HG03064 (cell line): ENCODE results near the gene IRAK2.
"Not testable (repeated sequence)": the region's sequence is repeated elsewhere in the genome, so short reads cannot be mapped to it uniquely, and the experiment has no call there.

Experiments used
- ATAC-seq: cut with Tn5 transposase; IDR thresholded peaks from one replicate; pipeline ENCODE4 v1.9.1; 2021; ENCODE audit warnings: low read depth; ENCODE audit not compliant: unreplicated experiment

IRAK2 gene

GRCh38 chr3:10157031-10157430, 7.7 kb upstream of the IRAK2 start:
- no peak for ATAC-seq

DNA sequence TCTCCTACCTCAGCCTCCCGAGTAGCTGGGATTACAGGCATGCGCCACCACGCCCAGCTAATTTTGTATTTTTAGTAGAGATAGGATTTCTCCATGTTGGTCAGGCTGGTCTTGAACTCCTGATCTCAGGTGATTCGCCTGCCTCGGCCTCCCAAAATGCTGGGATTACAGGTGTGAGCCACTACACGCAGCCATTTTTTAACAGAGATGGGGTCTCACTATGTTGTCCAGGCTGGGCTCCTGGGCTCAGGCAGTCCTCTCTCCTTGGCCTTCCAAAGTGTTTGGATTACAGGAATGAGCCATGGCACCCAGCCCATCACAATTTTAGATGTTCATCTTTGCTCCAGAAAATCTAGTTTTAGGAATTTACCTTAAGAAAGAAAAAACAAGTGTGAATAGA, 6.2 kb upstream of the IRAK2 start:
- not testable (repeated sequence) for ATAC-seq

DNA sequence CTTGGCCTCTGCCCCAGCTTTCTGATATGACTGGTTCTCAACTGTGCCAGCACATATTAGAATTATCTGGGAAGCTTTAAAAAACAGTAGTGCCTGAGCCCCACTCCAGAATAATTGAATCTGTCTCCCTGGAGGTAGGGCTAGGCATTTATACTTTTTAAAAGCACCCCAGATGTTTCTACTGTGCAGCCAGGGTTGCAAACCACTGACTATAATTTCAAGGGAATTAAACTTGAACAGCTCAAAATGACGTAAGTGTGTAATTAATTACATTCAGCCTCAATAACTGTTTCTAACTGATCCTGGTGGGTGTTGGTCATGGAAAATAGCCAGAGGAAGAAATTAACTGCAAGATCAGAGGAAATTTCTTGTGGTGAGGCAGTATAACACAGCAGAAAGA, 4.4 kb upstream of the IRAK2 start:
- ATAC-seq, result no peak

- no peak for ATAC-seq
These were observed 3.8 kb upstream of the IRAK2 start for GRCh38 chr3:10160925-10161324.

- no peak for ATAC-seq
These were observed 2.5 kb upstream of the IRAK2 start for GRCh38 chr3:10162185-10162584.

GRCh38 chr3:10164201-10164545, 546 bp upstream of the IRAK2 start:
- ATAC-seq, result not testable (repeated sequence)

- no peak for ATAC-seq
These were observed 1.5 kb downstream of the IRAK2 start for GRCh38 chr3:10166213-10166604.

GRCh38 chr3:10169000-10169496, 4.3 kb downstream of the IRAK2 start:
- ATAC-seq, result no peak

DNA sequence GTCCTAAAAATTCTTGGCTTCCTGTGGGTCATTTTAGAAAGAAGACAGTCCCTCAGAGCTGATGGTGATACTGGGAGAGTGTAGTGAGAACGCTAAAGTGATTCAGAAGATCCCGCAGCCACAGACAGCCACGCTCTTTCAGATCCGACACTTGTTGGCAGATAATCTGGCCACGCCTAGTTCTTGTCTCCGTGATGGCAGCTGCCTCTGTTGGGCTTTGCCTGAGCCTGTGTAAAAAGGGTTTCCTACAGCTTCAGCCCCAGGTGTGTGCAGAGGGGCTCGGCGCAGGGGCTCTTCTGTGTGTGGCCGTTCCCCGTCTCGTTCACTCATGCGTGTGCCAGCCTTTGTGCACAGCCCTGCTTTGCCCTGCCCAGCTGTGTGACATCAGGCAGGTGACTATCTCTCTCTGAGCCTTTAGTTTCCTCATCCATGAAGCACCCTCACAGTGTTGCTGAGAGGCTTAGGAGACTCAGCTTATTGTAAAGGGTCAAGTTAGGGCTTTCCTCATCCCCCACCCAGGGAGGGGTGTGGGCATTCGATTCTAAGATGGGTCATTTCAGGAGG, 6.3 kb downstream of the IRAK2 start:
- no peak for ATAC-seq

- no peak for ATAC-seq
These were observed 8.6 kb downstream of the IRAK2 start for GRCh38 chr3:10173095-10173925.

DNA sequence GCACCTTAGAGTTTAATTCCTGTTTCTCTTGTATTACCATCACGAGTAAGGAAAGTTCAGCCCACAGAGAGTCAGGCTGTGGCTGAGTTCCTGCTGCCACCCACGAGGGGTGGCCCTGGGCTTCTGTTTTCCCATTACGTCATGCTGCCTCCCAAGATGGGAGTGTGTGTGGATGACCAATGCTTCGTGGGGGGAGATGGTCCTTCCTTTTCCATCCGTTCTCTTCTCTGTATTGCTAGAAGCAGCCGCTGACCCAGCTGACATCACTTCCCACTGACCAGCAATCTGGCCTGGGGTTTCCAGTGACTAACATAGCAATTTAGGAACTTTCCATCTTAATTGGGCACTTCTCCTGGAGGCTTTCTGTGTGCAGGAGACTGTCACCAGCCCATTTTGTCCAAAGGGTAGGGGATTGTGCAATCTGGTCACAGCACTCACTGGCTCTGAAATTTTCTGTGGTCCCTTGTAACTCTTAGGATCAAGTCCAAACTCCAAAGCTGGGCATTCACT, 9.3 kb downstream of the IRAK2 start:
- no peak for ATAC-seq

GRCh38 chr3:10175334-10175733, 10.6 kb downstream of the IRAK2 start:
- not testable (repeated sequence) for ATAC-seq

DNA sequence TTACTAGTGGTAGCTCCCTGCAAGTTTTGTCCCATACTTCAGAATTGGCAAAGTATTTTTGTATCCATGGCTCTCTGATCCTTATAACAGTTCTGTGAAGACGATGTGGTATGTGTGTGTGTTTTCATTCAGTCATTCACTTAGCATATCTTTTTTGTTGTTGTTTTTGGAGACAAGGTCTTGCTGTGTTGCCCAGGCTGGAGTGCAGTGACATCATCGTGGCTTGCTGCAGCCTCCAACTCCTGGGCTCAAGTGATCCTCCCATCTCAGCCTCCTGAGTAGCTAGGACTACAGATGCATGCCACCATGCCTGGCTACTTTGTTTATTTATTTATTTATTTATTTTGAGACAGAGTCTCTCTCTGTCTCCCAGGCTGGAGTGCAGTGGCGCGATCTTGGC, 11.4 kb downstream of the IRAK2 start:
- ATAC-seq, result not testable (repeated sequence)

DNA sequence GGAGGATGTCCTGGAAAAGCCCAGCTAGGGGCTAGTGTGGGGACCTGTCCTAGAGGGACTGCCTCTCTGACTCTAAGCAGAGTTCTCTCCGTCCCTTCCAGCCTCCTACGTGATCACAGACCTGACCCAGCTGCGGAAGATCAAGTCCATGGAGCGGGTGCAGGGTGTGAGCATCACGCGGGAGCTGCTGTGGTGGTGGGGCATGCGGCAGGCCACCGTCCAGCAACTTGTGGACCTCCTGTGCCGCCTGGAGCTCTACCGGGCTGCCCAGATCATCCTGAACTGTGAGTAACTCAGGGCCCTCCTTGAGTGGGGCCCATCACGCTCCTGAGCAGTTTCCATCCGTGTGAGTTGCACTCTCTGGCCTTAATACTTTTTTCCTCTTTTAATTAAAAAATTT, 13.0 kb downstream of the IRAK2 start:
- ATAC-seq, result no peak

DNA sequence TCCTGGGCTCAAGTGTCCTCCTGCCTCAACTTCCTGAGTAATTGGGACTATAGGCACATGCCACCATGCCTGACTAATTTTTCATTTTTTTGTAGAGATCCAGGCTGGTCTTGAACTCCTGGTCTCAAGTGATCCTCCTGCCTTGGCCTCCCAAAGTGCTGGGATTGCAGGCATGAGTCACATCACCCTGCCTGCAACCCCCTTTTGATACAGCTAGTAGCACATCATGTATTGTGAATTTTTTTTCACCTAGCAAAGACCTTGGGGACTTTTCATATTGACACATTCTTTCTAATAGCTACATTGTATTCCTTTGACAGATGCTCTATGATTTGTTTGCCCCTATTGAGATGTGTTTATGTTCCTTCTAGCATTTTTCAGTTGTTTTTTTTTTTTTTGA, 14.2 kb downstream of the IRAK2 start:
- no peak for ATAC-seq

GRCh38 chr3:10180289-10180688, 15.6 kb downstream of the IRAK2 start:
- no peak for ATAC-seq

DNA sequence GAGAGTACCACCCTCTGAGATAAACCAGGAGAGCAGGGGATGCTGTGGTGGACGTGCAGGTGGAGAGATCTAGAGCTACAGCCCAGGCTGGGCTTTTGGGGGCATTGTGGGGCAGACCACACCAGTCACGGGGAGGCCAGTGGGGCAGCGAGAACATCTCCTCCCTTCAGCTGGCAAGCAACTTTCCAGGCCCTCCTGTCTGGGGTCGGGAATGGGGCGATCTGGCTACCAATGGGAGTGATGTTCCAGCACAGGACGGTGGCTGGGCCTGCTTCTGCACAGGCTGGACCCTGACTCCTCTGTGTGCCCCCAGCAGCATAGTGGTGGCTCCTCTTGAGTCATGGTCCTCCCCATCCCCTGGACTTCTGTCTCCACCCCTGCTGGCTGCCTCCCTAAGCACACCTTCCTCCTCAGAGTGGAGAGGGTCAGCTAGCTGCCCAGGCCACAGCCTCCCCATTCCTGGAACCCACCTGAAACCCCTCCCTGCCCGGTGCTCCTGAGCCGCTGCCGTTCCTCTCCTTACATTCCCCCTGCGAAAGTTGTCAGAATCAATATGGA, 16.1 kb downstream of the IRAK2 start:
- no peak for ATAC-seq

DNA sequence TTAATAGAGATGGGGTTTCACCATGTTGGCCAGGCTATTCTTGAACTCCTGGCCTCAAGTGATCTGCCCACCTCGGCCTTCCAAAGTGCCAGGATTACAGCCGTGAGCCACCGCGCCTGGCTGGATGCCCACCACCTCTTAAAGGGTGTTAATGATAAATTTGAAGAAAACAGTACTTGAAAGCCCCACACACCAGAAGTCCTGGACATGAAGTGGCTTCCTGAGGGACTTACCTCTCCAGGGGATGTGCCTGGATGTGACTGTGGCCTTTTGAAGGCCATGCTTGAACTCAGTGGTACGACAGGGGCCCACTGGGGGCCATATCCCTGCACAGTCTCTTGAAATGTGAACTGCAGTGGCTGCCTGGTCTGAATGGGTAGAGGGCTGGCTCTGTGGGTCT, 18.2 kb downstream of the IRAK2 start:
- no peak for ATAC-seq

- no peak for ATAC-seq
These were observed 19.5 kb downstream of the IRAK2 start for GRCh38 chr3:10184250-10184649.

- no peak for ATAC-seq
These were observed 21.4 kb downstream of the IRAK2 start for GRCh38 chr3:10185804-10186762.
